NCI-H1436 treated with DMSO at 0.1 percent for 48 hours (cell line): ENCODE results near the gene CYTH3.
"Not testable (repeated sequence)": the region's sequence is repeated elsewhere in the genome, so short reads cannot be mapped to it uniquely, and the experiment has no call there.

Experiments used
- DNase-seq: peaks from one replicate; lab custom pipeline; 2025; lab: John Stamatoyannopoulos, UW

CYTH3 gene

DNA sequence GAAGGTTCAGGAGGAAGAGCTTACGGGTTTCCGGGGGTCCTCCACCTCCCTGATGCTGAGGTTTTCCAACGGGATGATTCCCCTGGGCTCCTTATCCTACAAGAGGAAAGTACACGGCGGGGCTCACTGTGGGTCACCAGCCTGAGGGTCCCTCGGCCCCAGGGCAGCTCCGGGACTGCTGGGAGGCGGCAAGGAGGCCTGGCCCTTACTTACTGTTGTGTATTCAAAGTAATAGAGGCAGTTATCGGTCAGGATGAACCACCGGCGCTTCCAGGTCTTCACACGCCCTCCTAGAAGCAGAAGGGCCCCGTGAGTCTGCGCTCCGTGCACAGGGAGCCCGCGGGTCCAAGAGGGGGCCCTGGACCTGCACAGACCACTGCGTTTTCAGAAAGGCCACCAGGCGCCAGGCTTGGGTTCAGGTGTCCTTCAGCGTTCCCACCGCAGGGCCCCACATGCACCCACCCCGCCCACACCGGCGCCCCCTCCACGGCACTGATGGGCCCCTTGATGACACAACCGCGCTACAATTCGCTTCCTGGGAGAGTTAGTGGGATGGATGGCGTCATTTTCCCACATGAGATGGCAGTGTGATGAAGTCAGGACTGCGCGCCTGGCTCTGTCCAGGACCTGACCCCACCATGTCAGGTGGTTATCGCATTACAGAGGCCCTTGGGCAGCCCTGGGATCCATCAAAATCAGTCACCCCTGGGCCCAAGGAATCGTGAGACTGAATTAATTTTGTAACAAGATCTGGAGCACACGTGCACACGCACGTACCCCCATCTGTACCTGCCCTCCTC is 106.7 kb downstream of the CYTH3 start:
- DNase-seq, result no peak

DNA sequence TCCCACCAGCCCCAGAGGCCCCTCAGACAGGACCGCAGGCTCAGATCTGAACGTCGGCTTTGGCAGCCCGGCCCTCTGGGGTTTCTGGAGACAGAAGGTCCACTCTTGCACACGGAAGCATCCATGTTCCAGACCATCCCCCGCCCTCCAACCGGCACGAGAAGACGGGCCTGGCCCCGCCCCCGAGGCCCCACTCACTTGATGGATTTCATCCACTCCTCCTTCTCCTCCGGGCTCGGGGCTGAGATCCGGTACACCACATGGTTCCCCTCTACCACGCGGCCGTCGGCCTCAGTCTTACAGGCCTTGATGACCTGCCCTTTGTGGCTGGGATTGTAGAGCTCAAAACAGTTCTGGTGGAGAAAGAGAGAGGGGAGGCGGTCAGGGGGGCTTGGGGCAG is 107.3 kb downstream of the CYTH3 start:
- no peak for DNase-seq

DNA sequence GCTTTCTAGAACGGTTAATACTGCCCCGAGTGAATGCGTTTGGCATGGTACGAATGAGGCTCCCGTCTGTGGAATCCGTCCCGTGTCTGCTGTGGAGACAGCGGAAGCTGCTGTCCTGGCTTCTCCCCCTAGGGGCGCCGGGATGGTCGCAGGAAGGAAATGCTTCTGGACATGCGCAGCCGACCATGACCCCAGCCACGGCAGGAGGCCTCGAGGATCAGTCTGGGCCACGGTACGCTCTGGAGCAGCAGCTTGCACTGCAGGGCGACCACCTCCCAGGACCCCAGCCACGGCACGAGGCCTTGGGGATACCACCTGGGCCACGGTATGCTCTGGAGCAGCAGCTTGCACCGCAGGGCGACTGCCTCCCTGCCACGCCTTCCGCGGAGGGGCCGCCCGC is 107.9 kb downstream of the CYTH3 start:
- no peak for DNase-seq

- DNase-seq, result no peak
Measured at GRCh38 chr7:6164010-6164409, 108.4 kb downstream of the CYTH3 start.

GRCh38 chr7:6163402-6163801 is 109.0 kb downstream of the CYTH3 start:
- no peak for DNase-seq

GRCh38 chr7:6162650-6163366 is 109.6 kb downstream of the CYTH3 start:
- no peak for DNase-seq

DNA sequence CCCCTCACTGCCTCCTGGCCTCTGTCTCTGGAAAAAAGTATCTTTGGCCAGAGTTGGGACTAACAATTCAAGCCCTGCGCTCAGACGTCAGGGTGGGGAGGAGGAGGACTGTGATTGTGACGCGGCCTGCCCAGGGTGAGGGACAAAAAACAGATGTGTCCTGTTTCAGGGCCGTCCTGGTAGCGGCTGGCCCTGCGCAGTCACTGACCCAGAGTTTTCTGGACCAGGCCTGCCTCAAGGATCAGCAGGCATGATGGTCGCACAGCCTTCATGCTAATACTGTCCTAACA is 110.1 kb downstream of the CYTH3 start:
- DNase-seq, result no peak

DNA sequence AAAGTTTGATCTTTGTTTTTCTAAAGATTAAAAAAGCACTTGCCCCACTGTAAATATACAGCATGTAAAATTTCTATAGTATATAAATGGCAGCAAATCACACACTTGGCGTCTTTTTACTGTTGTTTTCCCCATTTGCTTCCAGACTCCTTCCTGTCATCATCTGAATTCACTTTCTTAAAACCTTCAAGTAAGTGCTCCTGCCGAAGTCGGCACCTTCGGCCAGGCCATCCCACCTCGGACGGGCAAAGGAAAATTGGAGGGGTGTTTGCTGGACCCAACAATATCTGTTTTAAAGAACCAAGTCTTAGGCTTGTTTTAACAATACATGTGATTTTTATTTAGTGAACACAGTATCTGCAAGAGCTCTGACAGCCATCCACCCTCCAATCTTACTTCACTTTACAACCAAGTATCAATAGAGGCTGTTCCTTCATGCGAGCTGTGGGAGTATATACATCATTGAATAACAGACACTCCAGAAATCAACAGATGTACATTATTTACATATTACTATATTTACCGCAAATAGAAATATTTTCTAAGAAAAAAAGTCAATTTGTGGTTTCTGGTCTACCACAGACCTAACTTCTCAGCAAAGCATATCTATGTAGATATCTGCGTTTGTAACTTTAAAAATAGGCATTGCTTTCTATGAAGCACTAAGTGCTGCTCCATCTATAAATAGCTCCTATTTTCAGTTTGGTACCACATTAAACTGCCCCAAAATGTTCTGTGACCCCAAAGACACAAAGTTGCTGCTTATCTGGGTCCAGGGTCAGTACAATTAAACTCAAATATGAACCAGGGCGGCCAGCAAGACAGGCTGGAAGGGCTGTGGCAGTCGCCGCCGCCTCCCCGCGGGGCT is 110.7 kb downstream of the CYTH3 start:
- no peak for DNase-seq

- DNase-seq, result no peak
Measured at GRCh38 chr7:6160191-6160623, 112.2 kb downstream of the CYTH3 start.

DNA sequence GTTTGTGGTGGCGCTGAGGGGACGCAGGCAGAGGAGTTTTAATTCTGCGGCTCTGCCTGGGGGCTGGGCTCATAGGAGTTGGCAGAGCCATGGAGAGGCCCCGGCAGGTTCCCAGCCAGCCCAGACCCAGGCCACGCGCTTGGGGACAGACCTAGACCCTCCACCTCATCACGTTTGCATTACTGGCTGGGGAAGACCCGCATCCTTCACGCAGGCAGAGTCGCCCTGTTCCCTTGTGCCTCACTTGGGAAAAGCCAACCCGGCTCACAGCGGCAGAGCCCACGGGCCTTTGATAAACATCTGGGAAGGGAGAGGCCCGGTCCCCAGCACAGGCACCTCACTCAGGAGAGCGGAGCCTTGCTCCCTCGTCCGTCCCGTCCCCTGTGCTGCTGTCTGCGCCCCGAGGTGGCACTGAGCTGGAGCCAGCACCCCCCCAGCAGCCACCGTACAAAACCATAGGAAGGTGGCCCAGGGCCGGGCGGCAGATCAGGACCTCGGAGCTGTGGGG is 112.8 kb downstream of the CYTH3 start:
- no peak for DNase-seq

GRCh38 chr7:6159097-6159483 is 113.3 kb downstream of the CYTH3 start:
- no peak for DNase-seq

GRCh38 chr7:6158424-6159096 is 113.9 kb downstream of the CYTH3 start:
- no peak for DNase-seq

DNA sequence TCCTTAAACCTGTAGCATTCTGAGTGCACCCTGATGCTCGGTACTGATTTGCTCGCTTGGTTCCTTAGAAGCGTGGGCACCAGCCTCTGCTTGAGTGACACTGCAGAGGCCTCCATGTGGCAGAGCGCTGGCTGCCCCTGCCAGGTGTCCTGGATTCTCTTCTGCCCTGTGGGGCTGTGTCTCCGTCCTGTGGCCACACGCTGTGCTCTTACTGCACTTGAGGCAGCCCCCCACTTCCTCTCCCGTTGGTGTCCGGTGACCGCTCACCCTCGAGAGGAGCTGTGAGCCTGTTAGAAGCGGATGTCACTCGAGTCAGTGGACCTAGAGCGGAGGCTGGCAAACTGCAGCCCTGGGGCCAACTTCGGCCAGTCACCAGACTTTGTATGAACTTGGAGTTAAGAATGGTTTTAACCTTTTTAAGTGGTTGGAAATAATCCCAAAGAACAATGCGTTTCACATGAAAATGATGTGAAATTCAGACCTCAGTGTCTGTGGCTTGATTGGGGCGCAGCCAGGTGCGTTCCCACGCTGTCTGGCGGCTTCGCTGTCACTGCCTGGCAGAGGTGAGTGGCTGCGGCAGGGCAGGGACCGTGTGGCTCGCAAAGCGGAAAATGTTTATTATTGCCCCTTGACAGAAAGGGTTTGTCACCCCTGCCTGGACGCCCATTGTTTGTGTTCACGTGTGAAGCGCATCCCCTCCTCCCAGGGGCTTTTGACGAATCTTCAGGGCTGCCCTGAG is 114.6 kb downstream of the CYTH3 start:
- no peak for DNase-seq

DNA sequence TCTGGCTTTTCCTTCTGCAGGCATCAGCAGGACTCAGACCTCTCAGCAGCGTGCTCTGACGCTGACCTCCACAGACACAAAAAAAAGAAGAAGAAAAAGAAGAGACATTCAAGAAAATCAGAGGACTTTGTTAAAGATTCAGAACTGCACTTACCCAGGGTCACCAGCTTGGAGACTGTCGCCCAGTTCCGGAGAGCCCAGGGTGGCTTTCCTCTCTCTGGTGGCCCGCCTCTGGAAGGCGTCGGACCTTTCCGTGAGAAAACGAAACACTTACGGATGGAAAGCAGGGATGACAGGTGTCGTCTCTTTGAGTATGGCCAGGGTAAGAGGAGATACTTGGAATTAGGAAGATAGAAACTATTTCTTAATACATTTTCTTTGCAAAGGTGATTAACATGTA is 115.7 kb downstream of the CYTH3 start:
- DNase-seq, result no peak

DNA sequence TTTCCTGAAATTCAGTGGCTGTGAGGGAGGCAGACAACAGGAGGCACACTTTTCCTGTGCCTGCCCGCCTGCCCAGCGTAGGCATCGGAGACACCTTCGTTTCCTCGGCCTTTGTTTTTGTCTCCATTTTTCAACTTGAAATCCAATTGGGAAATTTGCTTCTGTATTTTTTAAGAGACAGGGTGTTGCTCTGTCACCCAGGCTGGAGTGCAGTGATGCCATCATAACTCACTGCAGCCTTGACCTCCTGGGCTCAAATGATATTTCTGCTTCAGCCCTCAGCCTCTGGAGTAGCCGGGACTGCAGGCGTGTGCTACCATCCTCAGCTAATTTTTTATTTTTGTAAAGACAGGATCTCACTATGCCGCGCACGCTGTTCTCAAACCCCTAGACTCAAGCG is 116.8 kb downstream of the CYTH3 start:
- DNase-seq, result no peak

DNA sequence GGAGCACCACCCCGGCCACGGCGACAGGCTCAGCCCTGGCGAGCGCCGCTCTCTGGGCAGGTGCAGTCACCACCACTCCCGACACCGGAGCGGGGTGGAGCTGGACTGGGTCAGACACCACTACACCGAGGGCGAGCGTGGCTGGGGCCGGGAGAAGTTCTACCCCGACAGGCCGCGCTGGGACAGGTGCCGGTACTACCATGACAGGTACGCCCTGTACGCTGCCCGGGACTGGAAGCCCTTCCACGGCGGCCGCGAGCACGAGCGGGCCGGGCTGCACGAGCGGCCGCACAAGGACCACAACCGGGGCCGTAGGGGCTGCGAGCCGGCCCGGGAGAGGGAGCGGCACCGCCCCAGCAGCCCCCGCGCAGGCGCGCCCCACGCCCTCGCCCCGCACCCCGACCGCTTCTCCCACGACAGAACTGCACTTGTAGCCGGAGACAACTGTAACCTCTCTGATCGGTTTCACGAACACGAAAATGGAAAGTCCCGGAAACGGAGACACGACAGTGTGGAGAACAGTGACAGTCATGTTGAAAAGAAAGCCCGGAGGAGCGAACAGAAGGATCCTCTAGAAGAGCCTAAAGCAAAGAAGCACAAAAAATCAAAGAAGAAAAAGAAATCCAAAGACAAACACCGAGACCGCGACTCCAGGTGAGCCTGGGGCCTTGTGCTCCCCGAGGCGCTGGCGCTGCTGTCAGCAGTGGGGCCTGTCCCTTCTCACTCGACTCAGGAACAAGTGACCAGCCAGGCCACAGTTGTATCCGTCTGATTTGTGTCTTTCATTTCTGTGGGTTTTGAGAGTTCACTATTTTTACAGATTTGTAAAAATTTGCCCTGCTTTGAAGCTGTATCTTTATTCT is 117.7 kb downstream of the CYTH3 start:
- no peak for DNase-seq

DNA sequence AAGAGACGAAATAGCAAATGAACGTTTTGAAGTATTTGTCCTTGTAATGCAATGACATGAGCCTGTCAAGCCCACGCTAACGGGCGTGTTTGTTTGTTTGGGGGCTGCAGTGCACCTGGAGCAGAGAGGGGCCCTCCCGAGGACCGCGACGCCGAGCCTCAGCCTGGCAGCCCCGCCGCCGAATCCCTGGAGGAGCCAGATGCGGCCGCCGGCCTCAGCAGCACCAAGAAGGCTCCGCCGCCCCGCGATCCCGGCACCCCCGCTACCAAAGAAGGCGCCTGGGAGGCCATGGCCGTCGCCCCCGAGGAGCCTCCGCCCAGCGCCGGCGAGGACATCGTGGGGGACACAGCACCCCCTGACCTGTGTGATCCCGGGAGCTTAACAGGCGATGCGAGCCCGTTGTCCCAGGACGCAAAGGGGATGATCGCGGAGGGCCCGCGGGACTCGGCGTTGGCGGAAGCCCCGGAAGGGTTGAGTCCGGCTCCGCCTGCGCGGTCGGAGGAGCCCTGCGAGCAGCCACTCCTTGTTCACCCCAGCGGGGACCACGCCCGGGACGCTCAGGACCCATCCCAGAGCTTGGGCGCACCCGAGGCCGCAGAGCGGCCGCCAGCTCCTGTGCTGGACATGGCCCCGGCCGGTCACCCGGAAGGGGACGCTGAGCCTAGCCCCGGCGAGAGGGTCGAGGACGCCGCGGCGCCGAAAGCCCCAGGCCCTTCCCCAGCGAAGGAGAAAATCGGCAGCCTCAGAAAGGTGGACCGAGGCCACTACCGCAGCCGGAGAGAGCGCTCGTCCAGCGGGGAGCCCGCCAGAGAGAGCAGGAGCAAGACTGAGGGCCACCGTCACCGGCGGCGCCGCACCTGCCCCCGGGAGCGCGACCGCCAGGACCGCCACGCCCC is 118.5 kb downstream of the CYTH3 start:
- no peak for DNase-seq

- DNase-seq, result no peak
Measured at GRCh38 chr7:6151994-6152735, 120.3 kb downstream of the CYTH3 start.

GRCh38 chr7:6151527-6151926 is 120.9 kb downstream of the CYTH3 start:
- not testable (repeated sequence) for DNase-seq
